ENCODE data around the gene PSMC5.

DNA sequence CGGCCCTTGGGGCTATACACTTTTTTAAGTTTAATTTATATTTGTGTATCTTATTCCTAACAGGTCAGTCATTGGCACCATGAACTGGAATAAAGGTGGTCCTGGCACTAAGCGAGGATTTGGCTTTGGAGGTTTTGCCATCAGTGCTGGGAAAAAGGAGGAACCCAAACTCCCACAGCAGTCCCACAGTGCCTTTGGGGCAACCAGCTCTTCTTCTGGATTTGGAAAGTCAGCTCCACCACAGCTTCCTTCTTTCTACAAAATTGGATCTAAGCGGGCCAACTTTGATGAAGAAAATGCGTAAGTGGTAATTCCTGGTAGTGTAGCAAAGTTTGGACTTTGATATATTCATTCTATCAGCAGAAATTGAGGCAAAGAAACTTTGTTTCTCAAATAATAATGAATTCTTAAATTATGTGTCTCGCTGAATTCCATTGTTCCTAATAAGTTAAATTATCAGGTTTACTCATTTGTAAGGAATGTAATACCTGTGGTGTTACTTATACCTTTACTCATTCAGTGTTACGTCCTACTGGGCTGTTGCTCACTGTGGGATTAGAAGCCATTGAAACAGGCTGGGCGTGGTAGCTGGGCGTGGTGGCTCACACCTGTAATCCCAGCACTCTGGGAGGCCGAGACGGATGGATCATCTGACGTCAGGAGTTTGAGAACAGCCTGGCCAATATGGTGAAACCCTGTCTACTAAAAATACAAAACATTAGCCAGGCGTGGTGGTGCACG is 40.1 kb upstream of the PSMC5 start:
- TF ChIP-seq TAF1 (IDR thresholded peaks at IDR 0.05; ENCODE audit: low read depth, low read length) (no peak), POLR2AphosphoS5 (IDR thresholded peaks at IDR 0.05; ENCODE audit: low read depth, low read length) (no peak), SPI1 (IDR thresholded peaks at IDR 0.05; ENCODE audit: low read depth, low read length) (no peak), POLR2A (IDR thresholded peaks at IDR 0.05; ENCODE audit: low read depth, low read length) (no peak)

Measured in GM12891 (cell line).